Thyroid gland (tissue), 4 donors: ENCODE results near the gene CDH6. TPM values are rescaled to one million over a fixed set of nuclear protein-coding genes. Genes with fewer than 3 reads are reported as not detected.
A peak's percentile ranks its signal among the peaks of the same experiment; 100 is the strongest.

ENCODE experiments used
- DNase-seq, 2 donors: peaks; one replicate each; pipeline ENCODE4 v3.0.0-alpha.2; 2019
- H3K27ac ChIP-seq, 3 donors: fragments of 200-600 bp; sonication (generic); 1 replicate in 2 of 3; 2 replicates in 1 of 3; pipeline ENCODE4 v1.5.1; 2016 to 2019; ENCODE audit warnings: mild to moderate bottlenecking in 1 of 3, moderate library complexity in 1 of 3
- H3K27me3 ChIP-seq: fragments of 200-600 bp; sonication (generic); one replicate; pipeline ENCODE4 v1.5.1; 2019
- H3K36me3 ChIP-seq, 2 donors: fragments of 200-600 bp; sonication (generic); one replicate each; pipeline ENCODE4 v1.5.1; 2016 to 2019
- H3K4me1 ChIP-seq, 2 donors: fragments of 200-600 bp; sonication (generic); one replicate each; pipeline ENCODE4 v1.5.1; 2017 to 2019
- H3K4me3 ChIP-seq, 3 donors: fragments of 200-600 bp; sonication (generic); replicated peaks in 1 of 3; 1 replicate in 2 of 3; 2 replicates in 1 of 3; pipeline ENCODE4 v1.5.1; 2016; ENCODE audit warnings: mild to moderate bottlenecking in 1 of 3
- H3K9me3 ChIP-seq: fragments of 200-600 bp; sonication (generic); one replicate; pipeline ENCODE4 v1.5.1; 2017
- CTCF ChIP-seq, 6 experiments: fragments of 200-600 bp in 3 of 6; fragments of 450-650 bp in 3 of 6; sonication (generic) in 3 of 6; IDR thresholded peaks; one replicate each; pipeline ENCODE4 v1.5.1; 2016 to 2019; ENCODE audit warnings: antibody characterized with exemption in 6 of 6, mild to moderate bottlenecking in 2 of 6, inconsistent platforms in 1 of 6, moderate library complexity in 1 of 6
- POLR2A ChIP-seq, 2 donors: fragments of 450-650 bp; IDR thresholded peaks; one replicate each; pipeline ENCODE4 v1.6.1; 2017; ENCODE audit warnings: antibody characterized with exemption in 2 of 2, mild to moderate bottlenecking in 2 of 2, moderate library complexity in 1 of 2
- WGBS, 2 donors: methylation state at CpG; one replicate each; pipeline ENCODE4 v1.1.5; 2017; 5-methylcytosine and 5-hydroxymethylcytosine counted together
- intact Hi-C: fragments of 100-400 bp; cut with DNase I; formaldehyde crosslinking; loops from one replicate; pipeline ENCODE4 v1.15.1; 2023
- total RNA-seq, 4 donors: library from RNA; depleted of rRNA; stranded (reverse); fragments of >200 nt; gene quantifications; one replicate each; pipeline ENCODE4 v1.2.3, GENCODE V29; 2016

The CDH6 gene
- total RNA-seq, 4 donors from 2014 or later = 1.0 to 3.0 (median 2.2) TPM

DNA sequence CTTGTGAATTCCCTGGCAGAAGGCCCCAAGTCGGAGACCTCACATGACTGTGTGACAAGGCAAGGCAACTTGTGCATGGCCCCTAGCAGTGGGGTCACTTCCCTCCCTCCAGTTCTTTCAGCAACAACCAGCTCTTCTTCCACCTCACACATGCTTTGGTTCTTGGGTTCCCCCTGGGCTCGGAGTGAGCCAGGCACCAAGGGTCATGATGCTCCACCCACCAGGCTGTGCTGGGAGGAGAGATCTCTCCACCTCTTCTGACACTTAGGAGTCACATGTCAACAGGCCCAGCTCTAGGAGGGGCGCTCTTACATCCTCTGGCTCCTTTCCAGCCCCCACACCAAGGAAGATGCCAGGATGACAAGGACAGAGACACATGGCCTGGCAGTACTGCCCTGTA, 56.7 kb downstream of the CDH6 start:
- 78 to 79% methylated on average over 3 of the region's 3 CpGs for WGBS, 2 donors
- intact Hi-C loops = no loop called here
- no peak for TF ChIP-seq POLR2A (IDR thresholded peaks at IDR 0.05)
- TF ChIP-seq CTCF (IDR thresholded peaks at IDR 0.05) = no peak

DNA sequence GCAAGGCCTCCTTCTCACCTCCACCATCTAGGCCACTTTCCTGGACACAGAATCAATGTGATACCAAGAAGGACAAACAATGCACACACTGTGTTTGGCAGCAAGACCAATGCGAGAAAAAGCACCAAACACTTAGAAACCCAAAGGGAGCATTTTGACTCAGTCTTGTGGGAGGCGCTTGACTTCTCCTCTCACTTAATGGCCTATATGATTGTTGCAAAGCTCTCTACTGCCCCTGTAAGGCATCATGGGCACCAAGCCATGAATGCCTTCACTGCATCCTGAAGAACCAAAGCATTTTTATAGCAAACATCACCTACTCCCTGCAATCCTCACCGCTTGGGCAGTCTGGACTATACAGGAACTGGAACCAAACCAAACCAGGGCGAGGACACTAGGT, 57.5 kb downstream of the CDH6 start:
- Histone ChIP-seq H3K4me3 (no peak overlapping the region), H3K36me3 (no peaks in the 10 kb centered on the region), H3K9me3 (no peaks in the 10 kb centered on the region), H3K4me1 (no peaks in the 10 kb centered on the region), H3K27me3 (no peaks in the 10 kb centered on the region), H3K27ac (no peak overlapping the region)
- 23 to 41% methylated on average over 4 of the region's 4 CpGs for WGBS, 2 donors
- DNase-seq = peak; percentile 7 to 23
- intact Hi-C loops = no loop called here
- TF ChIP-seq POLR2A (IDR thresholded peaks at IDR 0.05) (no peak), CTCF (IDR thresholded peaks at IDR 0.05) (no peak)

More for the DNA sequence above, 56.7 kb downstream of the CDH6 start:
- Histone ChIP-seq H3K4me3 (no peak overlapping the region), H3K36me3 (no peaks in the 10 kb centered on the region), H3K27ac (no peak overlapping the region), H3K9me3 (no peaks in the 10 kb centered on the region), H3K27me3 (no peaks in the 10 kb centered on the region), H3K4me1 (no peaks in the 10 kb centered on the region)
- no peak for DNase-seq

- Histone ChIP-seq H3K4me3 (no peak overlapping the region), H3K4me1 (no peaks in the 10 kb centered on the region), H3K9me3 (no peaks in the 10 kb centered on the region), H3K27me3 (no peaks in the 10 kb centered on the region), H3K27ac (no peak overlapping the region), H3K36me3 (no peaks in the 10 kb centered on the region)
- DNase-seq = no peak
- intact Hi-C loops = no loop called here
- 92 to 93% methylated on average over 10 of the region's 10 CpGs for WGBS, 2 donors
- no peak for TF ChIP-seq CTCF (IDR thresholded peaks at IDR 0.05)
- no peak for TF ChIP-seq POLR2A (IDR thresholded peaks at IDR 0.05)
Observed at GRCh38 chr5:31255041-31255440, 61.6 kb downstream of the CDH6 start.

- no peak for TF ChIP-seq POLR2A (IDR thresholded peaks at IDR 0.05)
- TF ChIP-seq CTCF (IDR thresholded peaks at IDR 0.05) = no peak
- Histone ChIP-seq H3K4me3 (no peak overlapping the region), H3K27me3 (no peaks in the 10 kb centered on the region), H3K36me3 (no peaks in the 10 kb centered on the region), H3K9me3 (no peaks in the 10 kb centered on the region), H3K27ac (no peak overlapping the region), H3K4me1 (no peaks in the 10 kb centered on the region)
- 70 to 71% methylated on average over 2 of the region's 2 CpGs for WGBS, 2 donors
- intact Hi-C loops = no loop called here
- DNase-seq = no peak
Observed at GRCh38 chr5:31268256-31268655, 74.8 kb downstream of the CDH6 start.

DNA sequence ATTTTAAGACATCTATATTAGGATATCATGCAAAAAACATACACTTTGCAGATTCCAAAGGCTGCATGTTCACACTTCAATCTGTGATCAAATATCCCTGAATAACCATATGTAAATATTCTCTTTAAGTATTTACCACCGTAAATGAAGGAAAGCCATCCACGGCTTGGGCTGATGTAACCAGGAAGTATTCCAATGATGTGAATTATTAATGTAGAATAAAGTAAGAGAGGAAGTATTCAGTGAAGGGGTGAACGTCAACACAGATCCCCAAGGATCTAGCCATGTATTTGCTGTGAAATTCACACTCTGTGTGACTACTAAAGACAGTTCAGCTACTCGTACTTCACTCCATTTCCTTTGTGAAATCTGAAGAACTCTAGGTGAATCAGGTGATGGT, 75.2 kb downstream of the CDH6 start:
- Histone ChIP-seq H3K27me3 (no peaks in the 10 kb centered on the region), H3K27ac (no peak overlapping the region), H3K4me1 (no peaks in the 10 kb centered on the region), H3K4me3 (no peak overlapping the region), H3K36me3 (no peaks in the 10 kb centered on the region), H3K9me3 (no peaks in the 10 kb centered on the region)
- DNase-seq = no peak
- intact Hi-C loops = no loop called here
- 57 to 72% methylated on average over 4 of the region's 4 CpGs for WGBS, 2 donors
- no peak for TF ChIP-seq CTCF (IDR thresholded peaks at IDR 0.05)
- TF ChIP-seq POLR2A (IDR thresholded peaks at IDR 0.05) = no peak
